ENCODE results near the gene CXCR1. TPM values are rescaled to one million over a fixed set of nuclear protein-coding genes. Genes with fewer than 3 reads are reported as not detected.

The CXCR1 gene
- total RNA-seq, 1 experiment from 2014 or later, result not detected

DNA sequence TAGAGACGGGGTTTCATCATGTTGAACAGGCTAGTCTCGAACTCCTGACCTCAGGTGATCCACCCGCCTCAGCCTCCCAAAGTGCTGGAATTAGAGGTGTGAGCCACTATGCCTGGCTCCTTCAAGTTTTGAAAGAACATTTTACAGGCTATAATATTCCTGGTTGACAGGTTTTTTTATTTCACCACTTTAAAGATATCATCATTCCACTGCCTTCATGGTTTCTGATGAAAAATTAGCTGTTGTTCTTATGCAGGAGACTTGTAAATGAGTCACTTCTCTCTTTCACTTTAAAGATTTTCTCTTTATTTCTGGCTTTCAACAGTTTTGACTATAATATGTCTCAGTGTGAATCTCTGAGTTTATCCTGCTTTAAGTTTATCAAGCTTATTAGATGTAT lies 42.3 kb upstream of the CXCR1 start:
- CTCF ChIA-PET, result no interaction called here

DNA sequence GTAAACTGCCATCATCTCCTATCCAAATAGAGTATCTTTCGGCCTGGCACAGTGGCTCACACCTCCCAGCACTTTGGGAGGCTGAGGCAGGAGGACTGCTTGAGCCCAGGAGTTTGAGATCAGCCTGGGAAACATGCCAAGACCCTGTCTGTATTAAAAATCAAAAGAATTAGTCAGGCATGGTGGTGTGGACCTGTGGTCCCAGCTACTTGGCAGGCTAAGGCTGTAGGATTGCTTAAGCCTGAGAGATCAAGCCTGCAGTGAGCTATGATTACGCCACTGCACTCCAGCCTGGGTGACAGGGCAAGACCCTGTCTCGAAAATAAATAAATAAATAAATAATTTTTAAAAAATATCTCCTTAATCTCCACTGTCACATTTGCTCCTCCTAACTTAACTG lies 35.5 kb upstream of the CXCR1 start:
- intact Hi-C loops (cut with micrococcal nuclease; ENCODE audit: unreplicated experiment), result no loop called here
- no peaks in the 10 kb centered on the region for H3K9me3 Mint-ChIP-seq (ENCODE audit: unreplicated experiment)
- POLR2A ChIA-PET, result no interaction called here

More for the DNA sequence above, 42.3 kb upstream of the CXCR1 start:
- Mint-ChIP-seq H3K27ac (ENCODE audit: unreplicated experiment) (no peak overlapping the region), H3K4me3 (ENCODE audit: unreplicated experiment) (no peak overlapping the region), H3K9me3 (ENCODE audit: unreplicated experiment) (peaks cover 12% of the 10 kb centered on the region), H3K27me3 (ENCODE audit: insufficient read depth, unreplicated experiment) (peaks cover 5% of the 10 kb centered on the region), H3K4me1 (ENCODE audit: low read depth, unreplicated experiment) (no peaks in the 10 kb centered on the region), H3K36me3 (ENCODE audit: insufficient read depth, unreplicated experiment) (no peaks in the 10 kb centered on the region)
- Histone ChIP-seq H3K4me1 (no peaks in the 10 kb centered on the region), H3K9me3 (no peaks in the 10 kb centered on the region), H3K27me3 (replicated peaks; ENCODE audit: control insufficient read depth, insufficient read depth, low read length) (no peaks in the 10 kb centered on the region), H3K4me3 (ENCODE audit: low read depth, low read length) (no peak overlapping the region), H3K36me3 (ENCODE audit: control insufficient read depth, insufficient read depth, low read length) (no peaks in the 10 kb centered on the region)
- no peak for DNase-seq
- intact Hi-C loops (cut with micrococcal nuclease; ENCODE audit: unreplicated experiment), result no loop called here
- no TSS peak for BruUV-seq (replicated peaks)
- POLR2A ChIA-PET, result no interaction called here
- TF ChIP-seq, protein P1, sequence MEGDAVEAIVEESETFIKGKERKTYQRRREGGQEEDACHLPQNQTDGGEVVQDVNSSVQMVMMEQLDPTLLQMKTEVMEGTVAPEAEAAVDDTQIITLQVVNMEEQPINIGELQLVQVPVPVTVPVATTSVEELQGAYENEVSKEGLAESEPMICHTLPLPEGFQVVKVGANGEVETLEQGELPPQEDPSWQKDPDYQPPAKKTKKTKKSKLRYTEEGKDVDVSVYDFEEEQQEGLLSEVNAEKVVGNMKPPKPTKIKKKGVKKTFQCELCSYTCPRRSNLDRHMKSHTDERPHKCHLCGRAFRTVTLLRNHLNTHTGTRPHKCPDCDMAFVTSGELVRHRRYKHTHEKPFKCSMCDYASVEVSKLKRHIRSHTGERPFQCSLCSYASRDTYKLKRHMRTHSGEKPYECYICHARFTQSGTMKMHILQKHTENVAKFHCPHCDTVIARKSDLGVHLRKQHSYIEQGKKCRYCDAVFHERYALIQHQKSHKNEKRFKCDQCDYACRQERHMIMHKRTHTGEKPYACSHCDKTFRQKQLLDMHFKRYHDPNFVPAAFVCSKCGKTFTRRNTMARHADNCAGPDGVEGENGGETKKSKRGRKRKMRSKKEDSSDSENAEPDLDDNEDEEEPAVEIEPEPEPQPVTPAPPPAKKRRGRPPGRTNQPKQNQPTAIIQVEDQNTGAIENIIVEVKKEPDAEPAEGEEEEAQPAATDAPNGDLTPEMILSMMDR (IDR thresholded peaks at IDR 0.05; ENCODE audit: insufficient read depth in 1 of 2, low read depth in 1 of 2, low read length in 1 of 2, severe bottlenecking in 1 of 2, unreplicated experiment in 1 of 2), result no peak

DNA sequence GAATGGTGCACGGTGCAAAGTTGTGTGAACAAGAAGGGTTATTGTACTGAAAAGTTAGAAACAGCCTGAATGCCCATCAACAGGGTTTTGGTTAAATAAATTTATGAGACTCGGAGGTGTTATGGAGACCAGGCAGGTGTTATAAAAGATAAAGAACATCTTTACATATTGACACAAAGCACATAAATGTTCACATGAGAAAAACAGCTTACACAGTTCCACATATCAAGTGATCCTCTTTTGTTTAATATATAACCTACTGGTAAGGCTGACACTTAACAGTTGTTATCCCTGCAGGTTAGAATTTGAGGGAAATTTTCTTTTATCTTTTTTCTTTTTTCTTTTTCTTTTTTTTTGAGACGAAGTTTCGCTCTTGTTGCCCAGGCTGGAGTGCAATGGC lies 30.2 kb upstream of the CXCR1 start:
- CTCF ChIA-PET, result no interaction called here
- TF ChIP-seq, protein P1 (IDR thresholded peaks at IDR 0.05; ENCODE audit: insufficient read depth in 1 of 2, low read depth in 1 of 2, low read length in 1 of 2, severe bottlenecking in 1 of 2, unreplicated experiment in 1 of 2), result no peak
- no peaks in the 10 kb centered on the region for H3K27me3 ChIP-seq (replicated peaks; ENCODE audit: control insufficient read depth, insufficient read depth, low read length)
- no peaks in the 10 kb centered on the region for H3K9me3 ChIP-seq
- no TSS peak for BruUV-seq (replicated peaks)
- Mint-ChIP-seq H3K9me3 (ENCODE audit: unreplicated experiment) (no peaks in the 10 kb centered on the region), H3K27ac (ENCODE audit: unreplicated experiment) (no peak overlapping the region), H3K27me3 (ENCODE audit: insufficient read depth, unreplicated experiment) (peaks cover 12% of the 10 kb centered on the region), H3K4me1 (ENCODE audit: low read depth, unreplicated experiment) (no peaks in the 10 kb centered on the region), H3K4me3 (ENCODE audit: unreplicated experiment) (no peak overlapping the region), H3K36me3 (ENCODE audit: insufficient read depth, unreplicated experiment) (no peaks in the 10 kb centered on the region)
- H3K36me3 ChIP-seq (ENCODE audit: control insufficient read depth, insufficient read depth, low read length), result no peaks in the 10 kb centered on the region
- DNase-seq, result no peak
- H3K4me3 ChIP-seq (ENCODE audit: low read depth, low read length), result no peak overlapping the region
- intact Hi-C loops (cut with micrococcal nuclease; ENCODE audit: unreplicated experiment), result no loop called here
- POLR2A ChIA-PET, result no interaction called here
- no peaks in the 10 kb centered on the region for H3K4me1 ChIP-seq

More for the DNA sequence above, 35.5 kb upstream of the CXCR1 start:
- TF ChIP-seq, protein P1 (IDR thresholded peaks at IDR 0.05; ENCODE audit: insufficient read depth in 1 of 2, low read depth in 1 of 2, low read length in 1 of 2, severe bottlenecking in 1 of 2, unreplicated experiment in 1 of 2), result no peak
- H3K36me3 Mint-ChIP-seq (ENCODE audit: insufficient read depth, unreplicated experiment), result no peaks in the 10 kb centered on the region
- H3K9me3 ChIP-seq, result no peaks in the 10 kb centered on the region
- no peaks in the 10 kb centered on the region for H3K27me3 ChIP-seq (replicated peaks; ENCODE audit: control insufficient read depth, insufficient read depth, low read length)
- no peak overlapping the region for H3K4me3 Mint-ChIP-seq (ENCODE audit: unreplicated experiment)
- no peak overlapping the region for H3K4me3 ChIP-seq (ENCODE audit: low read depth, low read length)
- no peaks in the 10 kb centered on the region for H3K36me3 ChIP-seq (ENCODE audit: control insufficient read depth, insufficient read depth, low read length)
- H3K4me1 ChIP-seq, result no peaks in the 10 kb centered on the region
- no peak overlapping the region for H3K27ac Mint-ChIP-seq (ENCODE audit: unreplicated experiment)
- no peak for DNase-seq
- CTCF ChIA-PET, result no interaction called here
- no peaks in the 10 kb centered on the region for H3K4me1 Mint-ChIP-seq (ENCODE audit: low read depth, unreplicated experiment)
- peaks cover 12% of the 10 kb centered on the region for H3K27me3 Mint-ChIP-seq (ENCODE audit: insufficient read depth, unreplicated experiment)
- BruUV-seq (replicated peaks), result no TSS peak
